Prostate gland (tissue), 2 donors: Measurements from ENCODE around the gene FLOT1.

ENCODE experiments used
- CTCF ChIP-seq, 4 experiments: fragments of 200-600 bp in 2 of 4; fragments of 450-650 bp in 2 of 4; sonication (generic) in 2 of 4; IDR thresholded peaks; 1 replicate in 3 of 4; 2 replicates in 1 of 4; pipeline ENCODE4 v1.5.1; 2016 to 2019; ENCODE audit warnings: antibody characterized with exemption in 4 of 4, mild to moderate bottlenecking in 2 of 4, moderate library complexity in 2 of 4
- POLR2AphosphoS5 ChIP-seq: sonication (generic); formaldehyde crosslinking; IDR thresholded peaks from one replicate; pipeline ENCODE4 v1.6.1; 2017; ENCODE audit warnings: antibody characterized with exemption

DNA sequence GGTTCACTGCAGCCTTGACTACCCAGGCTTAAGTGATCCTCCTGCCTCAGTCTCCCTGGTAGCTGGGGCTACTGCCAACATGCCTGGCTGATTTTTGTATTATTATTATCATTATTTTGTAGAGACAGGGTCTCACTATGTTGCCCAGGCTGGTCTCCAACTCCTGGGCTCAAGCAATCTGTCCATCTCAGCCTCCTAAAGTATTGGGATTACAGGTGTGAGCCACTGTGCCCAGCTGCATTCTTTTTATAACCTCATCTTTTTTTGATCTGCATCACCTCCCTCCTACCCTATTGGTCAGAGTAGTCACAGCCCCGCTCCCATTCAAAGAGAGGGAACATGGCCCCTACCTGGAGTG is 25.4 kb upstream of the FLOT1 start:
- TF ChIP-seq CTCF (IDR thresholded peaks at IDR 0.05) (no peak), POLR2AphosphoS5 (no peak)
